Spleen (tissue), 7 donors: Measurements from ENCODE around the gene UBAP2L.

Experiments used
- POLR2A ChIP-seq, 3 donors: fragments of 450-650 bp; IDR thresholded peaks; one replicate each; pipeline ENCODE4 v1.5.1; 2017; ENCODE audit warnings: antibody characterized with exemption in 3 of 3, mild to moderate bottlenecking in 1 of 3
- POLR2AphosphoS5 ChIP-seq, 3 donors: sonication (generic); formaldehyde crosslinking; IDR thresholded peaks; one replicate each; pipeline ENCODE4 v1.5.1; 2017; ENCODE audit warnings: antibody characterized with exemption in 3 of 3
- TF ChIP-seq, protein P1 (sequence below), 11 experiments: fragments of 200-600 bp in 7 of 11; fragments of 450-650 bp in 4 of 11; sonication (generic) in 4 of 11; IDR thresholded peaks in 8 of 11; conservative IDR thresholded peaks in 3 of 11; 1 replicate in 7 of 11; 2 replicates in 4 of 11; pipeline versions ENCODE4 v1.4.0 to v1.8.0; 2016 to 2021; ENCODE audit warnings: antibody characterized with exemption in 11 of 11, inconsistent platforms in 4 of 11, mild to moderate bottlenecking in 1 of 11
- donor health status: DM: no; HTN: no; CAD: no; lungs with moderate emphysema.
- donor health status: DM: no; HTN: no; CAD: no.
- donor health status: DM: no; HTN: no; CAD: no.

DNA sequence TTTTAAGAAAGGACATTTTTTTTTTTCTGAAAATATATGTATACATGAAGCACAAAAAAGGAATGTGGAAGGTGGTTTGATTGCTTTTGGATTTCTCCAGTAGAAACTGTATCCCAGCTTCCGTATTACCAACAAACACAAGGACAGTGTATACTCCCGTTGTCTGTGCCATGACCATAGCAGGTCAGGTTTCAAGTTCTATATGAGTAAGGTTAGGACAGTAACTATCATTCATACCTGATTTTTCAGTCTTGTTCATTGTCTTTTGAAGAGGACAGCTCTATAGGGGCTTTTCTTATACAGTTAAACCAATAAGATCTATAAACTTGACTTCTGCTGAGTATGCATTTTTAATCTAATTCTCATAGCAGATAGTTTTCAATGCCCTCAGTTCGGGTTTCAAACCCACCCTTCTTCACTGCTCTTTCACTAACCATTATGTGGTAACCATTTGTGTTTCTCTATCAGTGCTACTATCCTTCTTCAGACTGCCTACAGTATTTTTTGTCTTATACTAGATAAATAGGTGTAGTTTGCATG is 19.6 kb downstream of the UBAP2L start:
- TF ChIP-seq, protein P1, sequence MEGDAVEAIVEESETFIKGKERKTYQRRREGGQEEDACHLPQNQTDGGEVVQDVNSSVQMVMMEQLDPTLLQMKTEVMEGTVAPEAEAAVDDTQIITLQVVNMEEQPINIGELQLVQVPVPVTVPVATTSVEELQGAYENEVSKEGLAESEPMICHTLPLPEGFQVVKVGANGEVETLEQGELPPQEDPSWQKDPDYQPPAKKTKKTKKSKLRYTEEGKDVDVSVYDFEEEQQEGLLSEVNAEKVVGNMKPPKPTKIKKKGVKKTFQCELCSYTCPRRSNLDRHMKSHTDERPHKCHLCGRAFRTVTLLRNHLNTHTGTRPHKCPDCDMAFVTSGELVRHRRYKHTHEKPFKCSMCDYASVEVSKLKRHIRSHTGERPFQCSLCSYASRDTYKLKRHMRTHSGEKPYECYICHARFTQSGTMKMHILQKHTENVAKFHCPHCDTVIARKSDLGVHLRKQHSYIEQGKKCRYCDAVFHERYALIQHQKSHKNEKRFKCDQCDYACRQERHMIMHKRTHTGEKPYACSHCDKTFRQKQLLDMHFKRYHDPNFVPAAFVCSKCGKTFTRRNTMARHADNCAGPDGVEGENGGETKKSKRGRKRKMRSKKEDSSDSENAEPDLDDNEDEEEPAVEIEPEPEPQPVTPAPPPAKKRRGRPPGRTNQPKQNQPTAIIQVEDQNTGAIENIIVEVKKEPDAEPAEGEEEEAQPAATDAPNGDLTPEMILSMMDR (IDR thresholded peaks at IDR 0.05 in 8 of 11, conservative IDR thresholded peaks at IDR 0.05 in 3 of 11), result no peak
- no peak for TF ChIP-seq POLR2AphosphoS5 (IDR thresholded peaks at IDR 0.05)
- no peak for TF ChIP-seq POLR2A (IDR thresholded peaks at IDR 0.05)
